GM21360 (cell line): Measurements from ENCODE around the gene SHROOM4.

Source experiments
- ATAC-seq: cut with Tn5 transposase; IDR thresholded peaks from one replicate; pipeline ENCODE4 v1.9.1; 2021; ENCODE audit warnings: mild to moderate bottlenecking, moderate library complexity; ENCODE audit not compliant: unreplicated experiment

Gene SHROOM4

GRCh38 chrX:50622751-50623150 is 191.2 kb downstream of the SHROOM4 start:
- no peak for ATAC-seq

- no peak for ATAC-seq
Measured at GRCh38 chrX:50618788-50619558, 195.0 kb downstream of the SHROOM4 start.

- no peak for ATAC-seq
Measured at GRCh38 chrX:50617183-50617582, 196.8 kb downstream of the SHROOM4 start.

- no peak for ATAC-seq
Measured at GRCh38 chrX:50615570-50616158, 198.3 kb downstream of the SHROOM4 start.

GRCh38 chrX:50614460-50614859 is 199.5 kb downstream of the SHROOM4 start:
- no peak for ATAC-seq

- no peak for ATAC-seq
Measured at GRCh38 chrX:50613846-50614245, 200.1 kb downstream of the SHROOM4 start.

GRCh38 chrX:50609796-50610195 is 204.2 kb downstream of the SHROOM4 start:
- no peak for ATAC-seq

GRCh38 chrX:50606300-50606950 is 207.6 kb downstream of the SHROOM4 start:
- ATAC-seq: no peak

- ATAC-seq: no peak
Measured at GRCh38 chrX:50596056-50596455, 217.9 kb downstream of the SHROOM4 start.

GRCh38 chrX:50594788-50595187 is 219.2 kb downstream of the SHROOM4 start:
- ATAC-seq: no peak

- no peak for ATAC-seq
Measured at GRCh38 chrX:50586980-50587379, 227.0 kb downstream of the SHROOM4 start.

GRCh38 chrX:50586407-50586806 is 227.6 kb downstream of the SHROOM4 start:
- ATAC-seq: no peak

GRCh38 chrX:50581405-50581804 is 232.6 kb downstream of the SHROOM4 start:
- no peak for ATAC-seq

- no peak for ATAC-seq
Measured at GRCh38 chrX:50579955-50580354, 234.0 kb downstream of the SHROOM4 start.

GRCh38 chrX:50577326-50577725 is 236.7 kb downstream of the SHROOM4 start:
- ATAC-seq: no peak

- ATAC-seq: no peak
Measured at GRCh38 chrX:50567636-50568035, 246.4 kb downstream of the SHROOM4 start.

GRCh38 chrX:50565718-50566117 is 248.3 kb downstream of the SHROOM4 start:
- no peak for ATAC-seq
